Testis (tissue), 3 donors: ENCODE measurements around the gene CENPX. TPM values are rescaled to one million over a fixed set of nuclear protein-coding genes. Genes with fewer than 3 reads are reported as not detected.
A peak's percentile ranks its signal among the peaks of the same experiment; 100 is the strongest.

Source experiments
- DNase-seq: peaks from one replicate; pipeline ENCODE4 v3.0.0-alpha.2; 2019
- H3K27ac ChIP-seq, 2 donors: fragments of 200-600 bp; sonication (generic); one replicate each; pipeline ENCODE4 v1.5.1; 2019
- H3K27me3 ChIP-seq: fragments of 200-600 bp; sonication (generic); one replicate; pipeline ENCODE4 v1.5.1; 2019
- H3K36me3 ChIP-seq: fragments of 200-600 bp; sonication (generic); one replicate; pipeline ENCODE4 v1.5.1; 2017; ENCODE audit warnings: low read depth; ENCODE audit errors: missing control alignments
- H3K4me1 ChIP-seq: fragments of 200-600 bp; sonication (generic); one replicate; pipeline ENCODE4 v1.5.1; 2019
- H3K4me3 ChIP-seq, 2 donors: fragments of 200-600 bp; sonication (generic); one replicate each; pipeline ENCODE4 v1.5.1; 2017 to 2019
- H3K9me3 ChIP-seq: fragments of 200-600 bp; sonication (generic); one replicate; pipeline ENCODE4 v1.5.1; 2017
- CTCF ChIP-seq, 3 experiments: fragments of 450-650 bp in 2 of 3; fragments of 200-600 bp in 1 of 3; sonication (generic) in 1 of 3; IDR thresholded peaks; one replicate each; pipeline ENCODE4 v1.5.1; 2016 to 2019; ENCODE audit warnings: antibody characterized with exemption in 3 of 3, mild to moderate bottlenecking in 2 of 3, moderate library complexity in 1 of 3
- POLR2A ChIP-seq: fragments of 450-650 bp; IDR thresholded peaks from one replicate; pipeline ENCODE4 v1.6.1; 2017; ENCODE audit warnings: antibody characterized with exemption, mild to moderate bottlenecking, moderate library complexity
- WGBS, 2 donors: methylation state at CpG; one replicate each; pipeline ENCODE4 v1.1.5; 2018; 5-methylcytosine and 5-hydroxymethylcytosine counted together
- intact Hi-C: fragments of 100-400 bp; cut with DNase I; formaldehyde crosslinking; loops from one replicate; pipeline ENCODE4 v1.15.1; 2023; ENCODE audit warnings: low total_unique reads
- polyA plus RNA-seq: library from polyadenylated mRNA; stranded (reverse); fragments of 350-450 nt; fragmentation: Illumina TruSeq; extraction: RNeasy Lipid Tissue Mini Kit (QIAGEN cat#74804); gene quantifications from one replicate; pipeline ENCODE4 v1.2.3, GENCODE V29; 2014; ENCODE audit warnings: low read depth, low replicate concordance; ENCODE audit not compliant: insufficient read depth
- total RNA-seq, 2 donors: library from RNA; depleted of rRNA; stranded (reverse); fragments of >200 nt; gene quantifications; one replicate each; pipeline ENCODE4 v1.2.3, GENCODE V29; 2016

Gene CENPX
- total and polyA plus RNA-seq, 3 donors from 2014 or later, result 43.0 to 51.8 (median 43.5) TPM

- H3K4me1 ChIP-seq, result peaks cover 19% of the 10 kb centered on the region
- no peak for DNase-seq
- TF ChIP-seq POLR2A, result no peak
- H3K36me3 ChIP-seq, result no peaks in the 10 kb centered on the region
- intact Hi-C loops, result no loop called here
- H3K27ac ChIP-seq, result peak overlapping the region in 1 of 2 donors; percentile 55
- peak overlapping the region; percentile 68 to 83 for H3K4me3 ChIP-seq
- no peaks in the 10 kb centered on the region for H3K9me3 ChIP-seq
- H3K27me3 ChIP-seq, result no peaks in the 10 kb centered on the region
- 33 to 35% methylated on average over 8 to 36 of the region's 36 CpGs for WGBS, 2 donors
Observed at GRCh38 chr17:82064433-82065192, 41.9 kb upstream of the CENPX start.

GRCh38 chr17:82063424-82064415 is 41.0 kb upstream of the CENPX start:
- no peaks in the 10 kb centered on the region for H3K36me3 ChIP-seq
- intact Hi-C loops, result no loop called here

GRCh38 chr17:82062984-82063368 is 40.3 kb upstream of the CENPX start:
- peaks cover 19% of the 10 kb centered on the region for H3K4me1 ChIP-seq
- TF ChIP-seq POLR2A (no peak), CTCF (IDR thresholded peaks at IDR 0.05) (no peak)
- intact Hi-C loops, result no loop called here
- H3K9me3 ChIP-seq, result no peaks in the 10 kb centered on the region
- DNase-seq, result no peak
- WGBS, 2 donors, result 80 to 92% methylated on average over 1 to 9 of the region's 9 CpGs
- H3K27me3 ChIP-seq, result no peaks in the 10 kb centered on the region
- no peak overlapping the region for H3K27ac ChIP-seq
- H3K4me3 ChIP-seq, result no peak overlapping the region
- no peaks in the 10 kb centered on the region for H3K36me3 ChIP-seq

More at GRCh38 chr17:82063424-82064415, 41.0 kb upstream of the CENPX start:
- Histone ChIP-seq H3K27ac (no peak overlapping the region), H3K27me3 (no peaks in the 10 kb centered on the region), H3K4me1 (peaks cover 19% of the 10 kb centered on the region), H3K4me3 (no peak overlapping the region), H3K9me3 (no peaks in the 10 kb centered on the region)
- TF ChIP-seq CTCF (IDR thresholded peaks at IDR 0.05) (no peak), POLR2A (no peak)
- DNase-seq, result no peak
- 77 to 83% methylated on average over 12 to 17 of the region's 20 CpGs for WGBS, 2 donors

- intact Hi-C loops, result no loop called here
- H3K9me3 ChIP-seq, result no peaks in the 10 kb centered on the region
- H3K36me3 ChIP-seq, result no peaks in the 10 kb centered on the region
- 78 to 95% methylated on average over 7 to 23 of the region's 24 CpGs for WGBS, 2 donors
- H3K4me3 ChIP-seq, result no peak overlapping the region
- no peak for DNase-seq
- no peak for TF ChIP-seq CTCF (IDR thresholded peaks at IDR 0.05)
- TF ChIP-seq POLR2A, result no peak
- peaks cover 19% of the 10 kb centered on the region for H3K4me1 ChIP-seq
- no peak overlapping the region for H3K27ac ChIP-seq
- H3K27me3 ChIP-seq, result no peaks in the 10 kb centered on the region
Observed at GRCh38 chr17:82062076-82062983, 39.7 kb upstream of the CENPX start.
